Measurements from ENCODE around the gene SCN2B.
"Not testable (repeated sequence)": the region's sequence is repeated elsewhere in the genome, so short reads cannot be mapped to it uniquely, and the experiment has no call there.

Gene SCN2B

GRCh38 chr11:118186346-118187107 is 10.1 kb upstream of the SCN2B start:
- Histone ChIP-seq H3K36me3 (ENCODE audit: control insufficient read depth, insufficient read depth, low read length) (no peaks in the 10 kb centered on the region), H3K27me3 (replicated peaks; ENCODE audit: control insufficient read depth, insufficient read depth, low read length) (no peaks in the 10 kb centered on the region; the same call in 1 of the 2 replicates), H3K4me3 (replicated peaks; ENCODE audit: low read depth, low read length) (no peak overlapping the region)
- TF ChIP-seq, protein P1, sequence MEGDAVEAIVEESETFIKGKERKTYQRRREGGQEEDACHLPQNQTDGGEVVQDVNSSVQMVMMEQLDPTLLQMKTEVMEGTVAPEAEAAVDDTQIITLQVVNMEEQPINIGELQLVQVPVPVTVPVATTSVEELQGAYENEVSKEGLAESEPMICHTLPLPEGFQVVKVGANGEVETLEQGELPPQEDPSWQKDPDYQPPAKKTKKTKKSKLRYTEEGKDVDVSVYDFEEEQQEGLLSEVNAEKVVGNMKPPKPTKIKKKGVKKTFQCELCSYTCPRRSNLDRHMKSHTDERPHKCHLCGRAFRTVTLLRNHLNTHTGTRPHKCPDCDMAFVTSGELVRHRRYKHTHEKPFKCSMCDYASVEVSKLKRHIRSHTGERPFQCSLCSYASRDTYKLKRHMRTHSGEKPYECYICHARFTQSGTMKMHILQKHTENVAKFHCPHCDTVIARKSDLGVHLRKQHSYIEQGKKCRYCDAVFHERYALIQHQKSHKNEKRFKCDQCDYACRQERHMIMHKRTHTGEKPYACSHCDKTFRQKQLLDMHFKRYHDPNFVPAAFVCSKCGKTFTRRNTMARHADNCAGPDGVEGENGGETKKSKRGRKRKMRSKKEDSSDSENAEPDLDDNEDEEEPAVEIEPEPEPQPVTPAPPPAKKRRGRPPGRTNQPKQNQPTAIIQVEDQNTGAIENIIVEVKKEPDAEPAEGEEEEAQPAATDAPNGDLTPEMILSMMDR (IDR thresholded peaks at IDR 0.05; ENCODE audit: insufficient read depth, low read length, poor library complexity, severe bottlenecking): no peak
- no peak for DNase-seq (ENCODE audit: extremely low read depth, insufficient read length)

DNA sequence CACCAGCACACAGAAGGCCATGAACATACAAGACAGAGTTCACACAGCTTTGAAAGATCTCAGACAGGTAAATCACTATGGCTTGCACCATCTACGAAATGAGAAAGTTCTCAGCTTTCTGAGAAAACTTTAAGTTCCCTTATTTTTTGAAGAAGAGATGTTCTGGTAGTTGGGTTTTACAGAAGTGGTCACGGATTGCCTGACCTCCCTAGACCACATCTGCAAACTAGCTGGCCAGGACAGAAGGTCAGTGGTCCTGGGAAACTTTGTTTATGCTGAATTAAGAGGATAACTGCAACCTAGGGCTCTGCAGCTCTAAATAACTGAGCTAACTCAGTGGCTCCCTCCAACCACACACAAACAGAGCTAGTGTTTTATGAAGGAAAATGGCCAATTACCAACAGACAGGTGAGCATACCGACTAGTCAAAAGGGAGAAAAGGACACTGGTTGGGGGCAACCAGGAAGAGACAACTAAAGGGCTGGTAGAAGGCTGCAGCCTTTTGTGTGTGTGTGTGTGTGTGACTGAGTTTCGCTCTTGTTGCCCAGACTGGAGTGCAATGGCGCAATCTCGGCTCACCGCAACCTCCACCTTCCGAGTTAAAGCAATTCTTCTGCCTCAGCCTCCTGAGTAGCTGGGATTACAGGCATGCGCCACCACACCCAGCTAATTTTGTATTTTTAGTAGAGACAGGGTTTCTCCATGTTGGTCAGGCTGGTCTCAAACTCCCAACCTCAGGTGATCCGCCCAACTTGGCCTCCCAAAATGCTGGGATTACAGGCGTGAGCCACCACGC is 8.5 kb upstream of the SCN2B start:
- TF ChIP-seq, protein P1 (IDR thresholded peaks at IDR 0.05; ENCODE audit: insufficient read depth, low read length, poor library complexity, severe bottlenecking): no peak
- Histone ChIP-seq H3K27me3 (replicated peaks; ENCODE audit: control insufficient read depth, insufficient read depth, low read length) (no peaks in the 10 kb centered on the region; the same call in none of the 2 replicates), H3K4me3 (replicated peaks; ENCODE audit: low read depth, low read length) (no peak overlapping the region), H3K36me3 (ENCODE audit: control insufficient read depth, insufficient read depth, low read length) (no peaks in the 10 kb centered on the region)
- no peak for DNase-seq (ENCODE audit: extremely low read depth, insufficient read length)

DNA sequence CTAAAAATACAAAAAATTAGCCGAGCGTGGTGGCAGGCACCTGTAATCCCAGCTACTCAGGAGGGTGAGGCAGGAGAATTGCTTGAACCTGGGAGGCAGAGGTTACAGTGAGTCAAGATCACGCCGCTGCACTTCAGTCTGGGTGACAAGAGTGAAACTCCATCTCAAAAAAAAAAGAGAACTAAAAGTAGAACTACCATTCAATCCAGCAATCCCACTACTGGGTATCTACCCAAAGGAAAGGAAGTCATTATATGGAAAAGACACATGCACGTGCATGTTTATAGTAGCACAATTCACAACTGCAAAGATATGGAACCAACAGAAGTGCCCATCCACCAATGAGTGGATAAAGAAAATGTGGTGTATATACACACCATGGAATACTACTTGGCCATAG is 7.3 kb upstream of the SCN2B start:
- not testable (repeated sequence) for H3K4me3 ChIP-seq (replicated peaks; ENCODE audit: low read depth, low read length); H3K36me3 ChIP-seq (ENCODE audit: control insufficient read depth, insufficient read depth, low read length); DNase-seq (ENCODE audit: extremely low read depth, insufficient read length); H3K27me3 ChIP-seq (replicated peaks; ENCODE audit: control insufficient read depth, insufficient read depth, low read length)

DNA sequence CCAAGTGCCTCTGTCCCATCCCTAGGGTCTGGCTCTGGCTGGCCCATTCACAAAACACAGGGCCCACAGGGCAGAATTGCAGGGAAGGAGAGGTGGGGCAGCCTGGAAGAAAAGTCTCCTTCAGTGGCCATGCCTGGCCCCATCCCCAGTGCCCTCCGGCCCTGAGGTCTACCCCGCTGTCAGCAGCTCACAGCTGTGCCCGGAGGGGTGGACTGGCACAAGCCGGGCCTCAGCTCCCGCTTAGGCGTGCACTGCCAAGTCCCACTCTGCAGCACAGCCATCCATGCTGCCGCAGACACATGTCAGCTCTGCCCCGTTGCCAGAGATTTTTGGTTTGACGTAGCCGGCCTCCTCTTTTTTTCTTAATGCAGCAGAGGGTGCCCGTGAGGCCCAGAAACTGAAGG is 3.9 kb upstream of the SCN2B start:
- TF ChIP-seq, protein P1 (IDR thresholded peaks at IDR 0.05; ENCODE audit: insufficient read depth, low read length, poor library complexity, severe bottlenecking): no peak
- Histone ChIP-seq H3K4me3 (replicated peaks; ENCODE audit: low read depth, low read length) (no peak overlapping the region), H3K27me3 (replicated peaks; ENCODE audit: control insufficient read depth, insufficient read depth, low read length) (no peaks in the 10 kb centered on the region; the same call in none of the 2 replicates), H3K36me3 (ENCODE audit: control insufficient read depth, insufficient read depth, low read length) (no peaks in the 10 kb centered on the region)
- DNase-seq (ENCODE audit: extremely low read depth, insufficient read length): no peak

DNA sequence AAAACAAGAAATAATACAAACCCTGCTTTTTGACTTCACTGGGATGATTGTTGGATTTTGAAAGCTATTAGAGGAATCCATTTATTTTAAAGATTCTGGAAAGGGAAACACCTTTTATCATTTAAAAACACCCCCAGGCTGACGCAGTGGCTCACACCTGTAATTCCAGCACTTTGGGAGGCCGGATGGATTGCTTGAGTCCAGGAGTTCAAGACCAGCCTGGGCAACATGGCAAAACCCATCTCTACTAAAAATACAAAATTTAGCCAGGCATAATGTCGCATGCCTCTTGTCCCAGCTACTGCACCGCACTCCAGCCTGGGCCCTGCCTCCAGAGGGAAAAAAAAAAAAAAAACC is 317 bp upstream of the SCN2B start:
- Histone ChIP-seq H3K36me3 (ENCODE audit: control insufficient read depth, insufficient read depth, low read length) (no peaks in the 10 kb centered on the region), H3K27me3 (replicated peaks; ENCODE audit: control insufficient read depth, insufficient read depth, low read length) (no peaks in the 10 kb centered on the region; the same call in 1 of the 2 replicates), H3K4me3 (replicated peaks; ENCODE audit: low read depth, low read length) (no peak overlapping the region)
- TF ChIP-seq, protein P1 (IDR thresholded peaks at IDR 0.05; ENCODE audit: insufficient read depth, low read length, poor library complexity, severe bottlenecking): no peak
- no peak for DNase-seq (ENCODE audit: extremely low read depth, insufficient read length)

All from GM06990 (cell line).